HG03025 (cell line): Measurements from ENCODE around the gene SEPTIN10.
"Not testable (repeated sequence)": the region's sequence is repeated elsewhere in the genome, so short reads cannot be mapped to it uniquely, and the experiment has no call there.

ENCODE experiments used
- ATAC-seq: cut with Tn5 transposase; IDR thresholded peaks from one replicate; pipeline ENCODE4 v1.9.1; 2021; ENCODE audit warnings: mild to moderate bottlenecking, moderate library complexity; ENCODE audit not compliant: unreplicated experiment, low FRiP score

Gene SEPTIN10

GRCh38 chr2:109607766-109608165 is 6.0 kb downstream of the SEPTIN10 start:
- no peak for ATAC-seq

DNA sequence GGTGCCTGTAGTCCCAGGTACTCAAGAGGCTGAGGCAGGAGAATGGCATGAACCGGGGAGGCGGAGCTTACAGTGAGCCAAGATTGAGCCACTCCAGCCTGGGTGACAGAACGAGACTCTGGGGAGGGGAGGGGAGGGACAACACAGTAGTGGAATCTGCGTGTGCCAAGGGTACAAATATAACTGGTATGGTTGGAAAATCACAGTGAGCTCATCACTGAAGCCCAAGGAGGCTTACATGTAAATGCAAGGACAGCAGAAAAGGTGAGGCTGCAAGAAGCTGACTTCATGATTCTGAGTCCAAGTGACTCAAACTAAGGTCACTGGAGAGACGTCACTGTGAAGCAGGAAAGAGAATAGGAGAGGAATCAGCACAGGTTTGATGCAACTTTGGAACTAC is 9.2 kb downstream of the SEPTIN10 start:
- ATAC-seq, result no peak

- ATAC-seq, result no peak
These were observed 11.1 kb downstream of the SEPTIN10 start for GRCh38 chr2:109602617-109603188.

DNA sequence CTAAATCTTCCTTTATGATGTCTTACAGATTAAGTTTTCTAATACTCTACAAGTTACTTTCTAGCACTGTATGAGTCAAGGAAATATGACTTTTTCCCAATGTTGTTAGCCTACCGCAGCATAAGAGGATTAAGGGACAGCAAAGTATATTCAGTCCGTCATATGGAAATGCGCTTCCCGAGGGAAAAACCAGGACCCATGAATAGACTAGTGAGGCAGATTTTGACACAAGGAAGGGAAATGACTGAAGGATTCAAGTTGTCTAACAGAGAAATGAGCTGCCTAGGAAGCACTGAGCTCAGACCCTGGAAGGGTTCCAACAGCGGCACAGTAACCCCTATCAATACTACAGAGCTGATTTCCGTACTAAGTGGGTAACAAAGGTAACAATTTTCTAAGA is 12.0 kb downstream of the SEPTIN10 start:
- ATAC-seq, result no peak

DNA sequence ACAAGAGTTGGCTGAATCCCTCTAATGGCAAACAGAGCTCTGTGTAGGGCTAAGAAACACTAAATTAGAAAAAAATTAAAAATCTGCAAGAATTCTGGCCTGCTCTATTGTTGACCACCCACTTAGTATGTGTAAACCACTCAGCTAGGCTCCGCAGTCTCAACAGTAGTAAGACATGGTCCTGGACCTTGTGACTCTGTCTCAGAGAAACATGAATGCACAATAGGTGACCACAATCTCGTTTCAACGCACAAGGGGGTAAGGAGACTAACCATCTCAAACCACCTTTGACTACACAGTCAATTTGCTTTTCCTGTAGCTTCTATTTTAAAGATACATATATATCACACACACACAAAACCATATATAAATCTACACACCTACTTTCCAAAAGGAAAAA is 16.5 kb downstream of the SEPTIN10 start:
- ATAC-seq, result no peak

- ATAC-seq, result no peak
These were observed 18.1 kb downstream of the SEPTIN10 start for GRCh38 chr2:109595644-109596043.

DNA sequence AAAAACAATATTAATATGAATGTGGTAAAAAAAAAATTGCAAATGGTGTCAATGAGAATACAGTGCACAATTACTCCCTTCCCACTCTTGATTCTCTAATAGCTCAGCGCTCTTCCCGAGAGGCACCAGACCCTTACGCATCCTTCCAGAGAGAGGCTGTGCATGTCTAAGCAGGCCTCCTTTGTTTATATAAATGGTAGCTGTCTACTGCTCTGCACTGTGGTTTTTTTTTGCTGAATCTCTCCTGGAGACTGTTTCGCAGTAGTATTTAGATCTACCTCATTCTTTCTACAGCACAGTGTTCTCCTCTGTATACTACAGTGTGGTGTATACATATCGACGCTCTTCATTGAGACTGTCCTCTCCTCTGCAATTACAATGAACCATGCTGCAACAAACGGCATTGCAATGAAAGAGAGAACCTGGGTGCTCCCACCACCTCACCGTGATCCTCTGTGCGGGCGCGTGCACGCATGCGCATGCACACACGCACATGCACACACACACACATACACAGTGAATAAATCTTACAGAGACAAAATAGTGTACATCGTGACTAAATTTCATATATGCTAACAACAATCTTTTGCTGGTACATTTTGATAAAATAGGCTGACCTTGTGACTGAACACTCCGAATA is 19.4 kb downstream of the SEPTIN10 start:
- no peak for ATAC-seq

GRCh38 chr2:109592905-109593304 is 20.9 kb downstream of the SEPTIN10 start:
- ATAC-seq, result no peak

GRCh38 chr2:109591206-109591605 is 22.6 kb downstream of the SEPTIN10 start:
- no peak for ATAC-seq

DNA sequence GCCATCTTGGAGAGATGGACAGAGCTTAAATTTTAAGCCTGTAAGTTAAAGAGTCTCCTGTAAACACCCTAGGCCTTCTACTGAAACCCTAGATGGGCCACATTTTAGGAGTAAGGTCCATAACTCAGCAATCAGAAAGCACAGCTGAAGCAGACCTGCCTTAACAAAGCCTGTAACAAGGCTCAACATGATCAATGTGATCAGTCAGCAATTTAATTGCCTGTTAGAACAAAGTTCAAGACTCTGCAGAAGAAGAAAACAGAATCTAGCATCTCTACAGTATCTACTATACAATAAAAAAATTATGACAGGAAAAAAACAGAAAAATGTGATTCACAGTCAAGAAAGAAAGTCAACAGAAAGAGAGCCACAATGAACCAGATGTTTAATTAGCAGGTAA is 27.1 kb downstream of the SEPTIN10 start:
- ATAC-seq, result no peak

GRCh38 chr2:109582928-109583895 is 30.6 kb downstream of the SEPTIN10 start:
- ATAC-seq, result no peak

DNA sequence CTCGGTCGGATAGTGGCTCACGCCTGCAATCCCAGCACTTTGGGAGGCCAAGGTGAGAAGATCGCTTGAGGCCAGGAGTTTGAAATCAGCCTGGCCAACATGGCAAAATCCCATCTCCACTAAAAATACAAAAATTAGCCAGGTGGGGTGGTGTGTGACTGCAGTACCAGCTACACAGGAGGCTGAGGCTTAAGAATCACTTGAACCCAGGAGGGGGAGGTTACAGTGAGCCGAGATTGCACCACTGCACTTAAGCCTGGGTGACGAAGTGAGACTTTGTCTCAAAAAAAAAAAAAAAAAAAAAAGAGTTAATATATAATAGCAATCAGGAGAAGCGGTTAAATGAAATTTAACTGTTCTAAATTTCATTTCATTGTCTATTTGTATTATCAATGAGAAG is 36.1 kb downstream of the SEPTIN10 start:
- ATAC-seq, result not testable (repeated sequence)

DNA sequence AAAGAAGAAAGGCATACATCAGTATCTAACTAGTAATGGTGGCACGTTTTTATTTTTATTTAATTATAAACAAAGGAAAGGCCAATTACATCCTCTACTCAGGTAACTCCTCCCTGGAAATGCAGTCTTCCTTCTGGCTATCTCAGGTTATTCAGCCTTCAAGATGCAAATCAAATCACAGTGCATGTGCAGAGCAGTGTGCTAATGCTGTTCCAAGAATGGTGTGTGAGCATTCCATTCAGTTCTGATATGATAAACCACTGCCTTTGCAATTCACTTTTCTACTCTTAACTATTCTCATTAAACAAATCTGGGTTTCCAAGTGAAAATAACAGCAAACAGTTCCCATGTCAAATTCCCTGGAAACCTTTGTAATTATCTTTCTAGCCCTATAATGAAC is 38.4 kb downstream of the SEPTIN10 start:
- ATAC-seq, result no peak

- no peak for ATAC-seq
These were observed 49.7 kb downstream of the SEPTIN10 start for GRCh38 chr2:109563980-109564550.

DNA sequence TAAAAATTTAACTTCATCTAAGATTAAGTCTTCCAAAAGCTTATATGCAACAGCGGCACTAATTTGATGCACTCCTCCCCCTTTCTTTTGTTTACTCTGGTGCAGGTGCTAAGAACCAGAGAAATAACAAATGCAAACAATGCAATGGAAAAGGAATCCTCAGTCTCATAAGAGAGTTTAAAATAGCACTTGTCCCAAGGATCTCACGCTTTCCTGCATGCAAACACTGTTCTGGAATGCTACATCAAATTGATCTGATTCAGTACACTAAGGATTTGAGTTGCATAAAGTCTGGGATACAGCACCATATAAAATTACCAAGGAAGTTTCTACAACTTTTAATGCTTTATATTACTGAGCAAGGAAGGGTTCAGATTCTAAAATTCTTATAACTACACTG is 50.5 kb downstream of the SEPTIN10 start:
- ATAC-seq, result no peak

GRCh38 chr2:109562421-109562820 is 51.3 kb downstream of the SEPTIN10 start:
- ATAC-seq, result no peak

- no peak for ATAC-seq
These were observed 53.5 kb downstream of the SEPTIN10 start for GRCh38 chr2:109560265-109560664.

DNA sequence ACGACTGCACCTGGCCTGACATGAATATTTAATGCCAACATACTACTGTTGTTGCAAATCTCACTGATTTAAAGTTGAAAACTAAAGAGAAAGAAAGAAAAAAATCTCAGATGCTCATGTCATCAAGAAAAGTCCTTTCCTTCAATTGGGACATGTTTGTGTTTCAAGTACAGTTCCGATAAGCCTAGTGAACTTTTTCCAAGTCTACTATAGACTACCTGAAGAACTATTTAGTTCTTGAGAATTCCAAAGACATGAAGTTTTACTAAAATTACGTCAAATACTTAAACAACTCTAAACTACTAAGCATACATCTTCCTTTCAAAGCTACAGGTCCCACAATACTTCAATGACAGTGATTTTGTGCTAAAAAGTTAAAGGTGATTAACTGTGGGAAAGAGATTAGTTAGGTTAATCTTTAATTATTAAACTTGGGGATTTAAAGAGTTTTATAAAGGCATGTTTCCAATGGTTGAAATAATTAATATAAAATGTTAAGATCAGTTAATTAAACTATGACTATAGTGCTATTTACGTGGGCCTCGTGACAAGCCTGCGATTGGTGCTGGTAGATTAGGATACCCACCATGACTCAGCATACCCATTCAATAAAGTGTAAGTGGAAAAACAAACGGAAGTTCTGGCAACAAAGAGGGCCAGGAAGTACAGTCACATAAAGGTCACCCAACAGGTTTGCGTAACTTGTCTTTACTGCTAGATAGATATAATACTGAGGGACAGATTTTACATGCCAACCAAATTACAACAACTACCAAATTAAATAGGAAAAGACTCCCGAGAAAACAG is 55.5 kb downstream of the SEPTIN10 start:
- ATAC-seq, result no peak

DNA sequence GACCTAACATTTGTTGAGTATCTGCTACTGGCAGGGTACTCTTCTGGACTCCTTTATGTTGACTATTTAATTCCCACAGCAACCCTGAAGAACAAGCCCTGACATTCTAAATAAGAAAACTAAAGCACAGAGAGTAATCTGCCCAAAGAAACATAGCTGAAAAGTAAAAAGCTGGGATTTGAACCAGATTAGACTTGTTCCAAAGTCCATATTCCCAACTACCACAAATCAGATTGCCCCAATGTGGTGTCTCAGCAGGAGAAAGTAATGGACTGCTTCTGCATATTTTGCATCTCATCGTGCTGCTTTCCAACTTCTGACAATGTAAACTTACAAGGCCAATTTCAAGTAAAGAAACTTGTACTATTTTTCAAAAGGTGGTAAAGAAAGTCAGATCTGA is 56.5 kb downstream of the SEPTIN10 start:
- no peak for ATAC-seq

DNA sequence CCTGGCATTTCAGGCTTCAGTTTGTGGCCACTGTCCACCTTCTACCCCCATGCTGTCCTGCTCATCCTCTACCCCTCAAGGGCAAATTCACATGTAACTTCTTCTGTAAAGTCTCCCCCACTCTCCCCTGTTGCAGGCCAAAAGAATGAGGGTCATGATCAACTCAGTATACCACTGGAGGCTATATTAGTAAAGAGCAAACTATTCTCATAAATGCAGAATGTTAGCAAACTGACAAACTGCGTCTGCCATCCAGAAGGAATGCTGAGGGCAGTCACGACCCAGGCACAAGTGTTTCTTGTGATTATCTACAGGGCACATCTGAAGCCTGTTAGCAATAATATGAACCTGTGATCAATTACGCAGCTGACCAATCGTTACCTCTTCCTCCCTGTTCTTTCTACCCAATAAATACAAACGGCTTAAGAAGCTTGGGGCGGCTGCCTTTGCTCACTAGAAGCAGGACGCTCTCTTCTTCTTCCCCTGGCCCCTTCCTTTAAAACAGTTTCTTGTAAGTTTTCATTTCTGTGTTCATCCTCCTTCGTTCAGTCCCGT is 58.3 kb downstream of the SEPTIN10 start:
- no peak for ATAC-seq
